B cell (primary cell): ENCODE results near the gene CCDC28B. TPM values are rescaled to one million over a fixed set of nuclear protein-coding genes. Genes with fewer than 3 reads are reported as not detected.

Experiments
- ATAC-seq: fragments of 200-7000 bp; cut with Tn5 transposase; one replicate; pipeline ENCODE4 v1.10.0; 2021; ENCODE audit warnings: low read depth, mild to moderate bottlenecking, moderate number of reproducible peaks, moderate library complexity
- CTCF ChIA-PET: fragments of 350-600 bp; sonication (Branson Sonifier 250); formaldehyde crosslinking; loops from one replicate; lab custom pipeline; 2021; ENCODE audit warnings: antibody characterized with exemption, inconsistent platforms; lab: Charles Lee
- POLR2A ChIA-PET: fragments of 350-600 bp; sonication (Branson Sonifier 250); formaldehyde crosslinking; loops from one replicate; lab custom pipeline; 2021; ENCODE audit warnings: antibody characterized with exemption; lab: Charles Lee
- DNase-seq: peaks from one replicate; pipeline ENCODE4 v3.0.0; 2013
- H2AFZ ChIP-seq: 2 replicates; pipeline ENCODE4 v1.6.1; 2012; ENCODE audit warnings: mild to moderate bottlenecking, low read depth, low read length; ENCODE audit not compliant: insufficient read depth, poor library complexity, severe bottlenecking
- H3K27ac ChIP-seq, 2 donors: 1 replicate in 1 of 2; 2 replicates in 1 of 2; pipeline ENCODE4 v1.5.1; 2012 to 2013; ENCODE audit warnings: low read length in 2 of 2, mild to moderate bottlenecking in 2 of 2, moderate library complexity in 1 of 2
- H3K27me3 ChIP-seq, 4 experiments: fragments of 200-600 bp in 1 of 4; sonication (generic) in 1 of 4; replicated peaks in 1 of 4; 1 replicate in 2 of 4; 2 replicates in 2 of 4; pipeline versions ENCODE4 v1.6.1 to v1.7.0; 2013 to 2016; ENCODE audit warnings: low read length in 3 of 4, mild to moderate bottlenecking in 2 of 4, mixed read lengths in 1 of 4, moderate library complexity in 1 of 4; ENCODE audit not compliant: insufficient read depth in 4 of 4, control insufficient read depth in 3 of 4; ENCODE audit errors: control extremely low read depth in 1 of 4
- H3K36me3 ChIP-seq, 2 experiments: replicated peaks in 1 of 2; 1 replicate in 1 of 2; 2 replicates in 1 of 2; pipeline versions ENCODE4 v1.6.1 to v1.7.1; 2013; ENCODE audit warnings: low read length in 1 of 2; ENCODE audit not compliant: insufficient read depth in 2 of 2, control insufficient read depth in 1 of 2; ENCODE audit errors: control extremely low read depth in 1 of 2, extremely low read depth in 1 of 2
- H3K4me1 ChIP-seq, 2 donors: fragments of 200-600 bp in 1 of 2; sonication (generic) in 1 of 2; 1 replicate in 1 of 2; 2 replicates in 1 of 2; pipeline versions ENCODE4 v1.5.1 to v1.6.1; 2013 to 2017; ENCODE audit warnings: low read length in 2 of 2; ENCODE audit not compliant: control insufficient read depth in 2 of 2, insufficient read depth in 2 of 2
- H3K4me2 ChIP-seq: replicated peaks from 2 replicates; pipeline ENCODE3; 2012; ENCODE audit warnings: mild to moderate bottlenecking, low read depth, low read length; ENCODE audit not compliant: poor library complexity, severe bottlenecking
- H3K4me3 ChIP-seq, 5 experiments: fragments of 200-600 bp in 1 of 5; sonication (generic) in 1 of 5; 1 replicate in 3 of 5; 2 replicates in 2 of 5; pipeline versions ENCODE4 v1.5.1 to v1.7.0; 2011 to 2016; ENCODE audit warnings: low read length in 4 of 5, mild to moderate bottlenecking in 4 of 5, low read depth in 2 of 5, control low read depth in 1 of 5, moderate library complexity in 1 of 5; ENCODE audit not compliant: insufficient read depth in 1 of 5; ENCODE audit errors: control extremely low read depth in 1 of 5, extremely low read depth in 1 of 5
- H3K79me2 ChIP-seq: fragments of 200-600 bp; sonication (generic); one replicate; pipeline ENCODE4 v1.6.0; 2016; ENCODE audit warnings: low read length; ENCODE audit not compliant: control insufficient read depth, insufficient read depth
- H3K9ac ChIP-seq: fragments of 200-600 bp; sonication (generic); 2 replicates; pipeline ENCODE4 v1.6.1; 2017; ENCODE audit warnings: mild to moderate bottlenecking, low read length, moderate library complexity
- H3K9me3 ChIP-seq, 3 donors: one replicate each; pipeline versions ENCODE4 v1.6.1 to v1.7.1; 2013; ENCODE audit warnings: low read length in 2 of 3; ENCODE audit not compliant: control insufficient read depth in 2 of 3, insufficient read depth in 1 of 3; ENCODE audit errors: control extremely low read depth in 1 of 3
- H4K20me1 ChIP-seq: 2 replicates; pipeline ENCODE4 v1.6.0; 2012; ENCODE audit warnings: mild to moderate bottlenecking, low read length; ENCODE audit not compliant: insufficient read depth, control insufficient read depth, poor library complexity, severe bottlenecking
- H3K27ac Mint-ChIP-seq: one replicate; pipeline ENCODE4 v1.8.0; 2021; ENCODE audit warnings: mixed read lengths
- H3K27me3 Mint-ChIP-seq: one replicate; pipeline ENCODE4 v1.8.0; 2021; ENCODE audit warnings: mixed read lengths
- H3K4me1 Mint-ChIP-seq: one replicate; pipeline ENCODE4 v1.8.0; 2021; ENCODE audit warnings: mixed read lengths
- H3K4me3 Mint-ChIP-seq: one replicate; pipeline ENCODE4 v1.8.0; 2021; ENCODE audit warnings: mixed read lengths
- H3K9me3 Mint-ChIP-seq: one replicate; pipeline ENCODE4 v1.8.0; 2022; ENCODE audit warnings: mixed read lengths; ENCODE audit not compliant: insufficient read depth
- CTCF ChIP-seq: fragments of 200-600 bp; IDR thresholded peaks from one replicate; pipeline ENCODE4 v1.8.0; 2022; ENCODE audit warnings: antibody characterized with exemption, mild to moderate bottlenecking
- EZH2 ChIP-seq: IDR thresholded peaks from 2 replicates; pipeline ENCODE4 v1.6.1; 2012; ENCODE audit warnings: borderline replicate concordance, low read depth, mild to moderate bottlenecking, moderate library complexity, low read length; ENCODE audit not compliant: insufficient read depth, poor library complexity, severe bottlenecking
- WGBS: methylation state at CpG from one replicate; pipeline ENCODE4 v1.1.5; 2013; ENCODE audit warnings: missing lambda C conversion rate; ENCODE audit not compliant: insufficient coverage; 5-methylcytosine and 5-hydroxymethylcytosine counted together
- intact Hi-C: fragments of 100-400 bp; cut with micrococcal nuclease; formaldehyde crosslinking; loops from one replicate; pipeline ENCODE4 v1.10.0; 2022
- polyA plus RNA-seq: library from polyadenylated mRNA; depleted of rRNA; stranded (reverse); fragments of >200 nt; gene quantifications from 2 replicates; pipeline ENCODE4 v1.2.3, GENCODE V29; 2012
- total RNA-seq, 2 donors: library from RNA; stranded (reverse); fragments of 120-200 nt in 1 of 2; gene quantifications; 1 replicate in 1 of 2; 2 replicates in 1 of 2; pipeline versions ENCODE4 v1.2.3 to v1.2.4, GENCODE V29; 2013 to 2022

CCDC28B gene
- total and polyA plus RNA-seq, 2 donors (not counting 1 experiment from before 2014, with no cell fraction given): 7.8 to 8.0 TPM

GRCh38 chr1:32197837-32198236 lies 2.6 kb upstream of the CCDC28B start:
- intact Hi-C loops: no loop called here
- Mint-ChIP-seq H3K27ac (no peak overlapping the region), H3K27me3 (no peaks in the 10 kb centered on the region), H3K4me1 (peaks cover 23% of the 10 kb centered on the region), H3K4me3 (no peak overlapping the region), H3K9me3 (no peaks in the 10 kb centered on the region)
- Histone ChIP-seq H4K20me1 (no peaks in the 10 kb centered on the region), H3K27me3 (no peaks in the 10 kb centered on the region), H3K9me3 (no peaks in the 10 kb centered on the region), H3K4me2 (no peak overlapping the region), H3K36me3 (peaks cover 4 to 40% of the 10 kb centered on the region in 2 experiments), H3K27ac (no peak overlapping the region), H3K79me2 (no peaks in the 10 kb centered on the region), H3K4me3 (no peak overlapping the region), H2AFZ (no peak overlapping the region), H3K4me1 (peaks cover 12 to 29% of the 10 kb centered on the region in 2 donors), H3K9ac (no peak overlapping the region)
- no peak for DNase-seq
- no peak for TF ChIP-seq EZH2
- TF ChIP-seq CTCF: no peak
- 93% methylated on average over 5 of the region's 6 CpGs for WGBS
- no peak for ATAC-seq
- ChIA-PET POLR2A (interaction anchor here (0.6 kb wide), 1 partner anchor 125 kb away, joined by 3 read pairs; no protein-coding TSS in a partner anchor), CTCF (interaction anchor here (0.6 to 1.1 kb wide), 2 partner anchors 18 to 208 kb away, joined by 6 to 8 read pairs; no protein-coding TSS in a partner anchor)

GRCh38 chr1:32198237-32199042 lies 2.0 kb upstream of the CCDC28B start:
- H4K20me1 ChIP-seq: no peaks in the 10 kb centered on the region
- DNase-seq (no peak), ATAC-seq (no peak)
- H3K79me2 ChIP-seq: no peaks in the 10 kb centered on the region
- no peak overlapping the region for H3K27ac ChIP-seq
- intact Hi-C loops: no loop called here
- H3K36me3 ChIP-seq: peaks cover 4 to 34% of the 10 kb centered on the region in 2 experiments
- H3K4me1 Mint-ChIP-seq: peaks cover 23% of the 10 kb centered on the region
- H3K4me2 ChIP-seq: no peak overlapping the region
- H3K4me3 ChIP-seq: no peak overlapping the region
- no peaks in the 10 kb centered on the region for H3K27me3 Mint-ChIP-seq
- no peaks in the 10 kb centered on the region for H3K9me3 Mint-ChIP-seq
- no peak for TF ChIP-seq CTCF
- no peak for TF ChIP-seq EZH2
- no peak overlapping the region for H3K9ac ChIP-seq
- 91% methylated on average over 2 of the region's 3 CpGs for WGBS
- ChIA-PET CTCF (interaction anchor here (0.6 to 1.1 kb wide), 4 partner anchors 17 to 207 kb away, joined by 3 to 8 read pairs (median 4); partner anchors contain the start of gene TXLNA), POLR2A (interaction anchor here (0.6 kb wide), 1 partner anchor 125 kb away, joined by 3 read pairs; no protein-coding TSS in a partner anchor)
- peak overlapping the region; percentile 15 for H3K4me3 Mint-ChIP-seq
- H2AFZ ChIP-seq: no peak overlapping the region
- no peak overlapping the region for H3K27ac Mint-ChIP-seq
- H3K9me3 ChIP-seq: no peaks in the 10 kb centered on the region
- no peaks in the 10 kb centered on the region for H3K27me3 ChIP-seq
- peaks cover 12 to 29% of the 10 kb centered on the region in 2 donors for H3K4me1 ChIP-seq
